BJ (cell line): Measurements from ENCODE around the gene CDC42BPA. TPM values are rescaled to one million over a fixed set of nuclear protein-coding genes. Genes with fewer than 3 reads are reported as not detected.

ENCODE experiments used
- CTCF ChIA-PET: fragments of 350-600 bp; formaldehyde crosslinking; extraction: SDS; loops from one replicate; lab custom pipeline; 2021; ENCODE audit warnings: antibody characterized with exemption, inconsistent platforms; lab: Yijun Ruan, JAX
- POLR2A ChIA-PET: fragments of 300-600 bp; sonication (Branson Sonifier 250); formaldehyde crosslinking; extraction: SDS; loops from one replicate; lab custom pipeline; 2021; ENCODE audit warnings: antibody characterized with exemption; lab: Charles Lee
- DNase-seq: peaks from one replicate; pipeline ENCODE4 v3.0.0-alpha.2; 2011; ENCODE audit warnings: low read depth
- H3K27me3 ChIP-seq: 2 replicates; pipeline ENCODE4 v1.6.0; 2011; ENCODE audit warnings: low read length; ENCODE audit not compliant: control insufficient read depth, insufficient read depth
- H3K36me3 ChIP-seq: 2 replicates; pipeline ENCODE4 v1.5.1; 2011; ENCODE audit warnings: low read length; ENCODE audit not compliant: control insufficient read depth, insufficient read depth
- H3K4me3 ChIP-seq: 2 replicates; pipeline ENCODE4 v1.5.1; 2011; ENCODE audit warnings: low read depth, mild to moderate bottlenecking, control low read depth, low read length
- CTCF ChIP-seq: IDR thresholded peaks from 2 replicates; pipeline ENCODE4 v1.5.1; 2011; ENCODE audit warnings: low read depth, mild to moderate bottlenecking, control low read depth, inconsistent platforms, low read length, moderate library complexity; ENCODE audit not compliant: insufficient read depth
- polyA plus RNA-seq: library from polyadenylated mRNA; depleted of rRNA; stranded (reverse); fragments of >200 nt; gene quantifications from 2 replicates; pipeline ENCODE4 v1.2.3, GENCODE V29; 2011

The CDC42BPA gene
- polyA plus RNA-seq, 1 experiment = 17.9 TPM

- TF ChIP-seq CTCF = no peak
- H3K27me3 ChIP-seq = no peaks in the 10 kb centered on the region
- ChIA-PET POLR2A (no interaction called here), CTCF (no interaction called here)
- H3K36me3 ChIP-seq = peaks cover 1% of the 10 kb centered on the region; the same call in 1 of the 2 replicates
- no peak overlapping the region for H3K4me3 ChIP-seq
- no peak for DNase-seq
Measured at GRCh38 chr1:226976276-226976977, 341.9 kb downstream of the CDC42BPA start.

- CTCF ChIA-PET = interaction anchor here (1.1 kb wide), 1 partner anchor 14 kb away, joined by 3 read pairs; no protein-coding TSS in a partner anchor
- Histone ChIP-seq H3K4me3 (no peak overlapping the region), H3K27me3 (no peaks in the 10 kb centered on the region), H3K36me3 (no peaks in the 10 kb centered on the region)
- DNase-seq = no peak
- POLR2A ChIA-PET = no interaction called here
- TF ChIP-seq CTCF = no peak
Measured at GRCh38 chr1:226975259-226976250, 342.7 kb downstream of the CDC42BPA start.

- TF ChIP-seq CTCF = no peak
- Histone ChIP-seq H3K36me3 (no peaks in the 10 kb centered on the region), H3K27me3 (no peaks in the 10 kb centered on the region), H3K4me3 (no peak overlapping the region)
- DNase-seq = no peak
- ChIA-PET CTCF (interaction anchor here (0.9 to 1.1 kb wide), 2 partner anchors 13 to 153 kb away, joined by 3 read pairs; no protein-coding TSS in a partner anchor), POLR2A (interaction anchor here (0.6 kb wide), 1 partner anchor 126 kb away, joined by 6 read pairs; no protein-coding TSS in a partner anchor)
Measured at GRCh38 chr1:226974544-226975258, 343.6 kb downstream of the CDC42BPA start.

- ChIA-PET POLR2A (interaction anchor here (0.6 kb wide), 1 partner anchor 125 kb away, joined by 6 read pairs; no protein-coding TSS in a partner anchor), CTCF (interaction anchor here (0.9 kb wide), 1 partner anchor 152 kb away, joined by 3 read pairs; no protein-coding TSS in a partner anchor)
- DNase-seq = peak; percentile 3
- no peaks in the 10 kb centered on the region for H3K36me3 ChIP-seq
- no peak for TF ChIP-seq CTCF
- no peak overlapping the region for H3K4me3 ChIP-seq
- no peaks in the 10 kb centered on the region for H3K27me3 ChIP-seq
Measured at GRCh38 chr1:226973898-226974543, 344.3 kb downstream of the CDC42BPA start.
